GM19328 (cell line): ENCODE results near the gene GRM8.

ENCODE experiments used
- ATAC-seq: cut with Tn5 transposase; IDR thresholded peaks from one replicate; pipeline ENCODE4 v1.9.1; 2021; ENCODE audit warnings: mild to moderate bottlenecking, moderate library complexity; ENCODE audit not compliant: unreplicated experiment

The GRM8 gene

DNA sequence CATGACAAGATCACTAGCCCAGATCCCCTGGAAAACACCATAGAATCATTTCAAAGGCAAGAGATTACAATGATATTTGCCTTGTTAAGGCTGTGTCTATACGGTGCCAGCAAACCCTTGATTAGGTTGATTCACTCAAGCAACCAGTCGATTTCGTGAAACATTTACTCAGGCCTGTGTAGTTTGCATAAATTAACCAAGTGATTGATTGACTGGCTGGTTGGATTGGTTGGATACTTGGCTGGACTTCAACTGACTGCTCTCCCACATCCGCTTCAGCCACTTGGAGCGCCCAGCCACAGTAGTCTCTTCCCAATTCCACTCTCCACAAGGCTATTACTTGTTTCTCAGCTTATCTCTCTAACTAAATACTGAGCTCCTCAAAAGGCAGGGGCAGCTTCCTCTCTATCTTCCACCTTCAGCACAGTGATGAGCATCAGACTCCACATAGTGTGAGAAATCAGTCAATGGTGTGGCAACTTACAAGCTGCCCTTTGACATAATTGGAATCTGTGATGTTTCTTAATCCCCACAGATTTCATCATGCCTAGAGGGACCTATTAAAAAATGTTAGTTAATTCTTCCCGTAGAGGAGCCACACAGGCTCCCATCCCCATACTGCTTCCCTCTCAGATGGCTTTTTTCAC lies 217.4 kb downstream of the GRM8 start:
- no peak for ATAC-seq

DNA sequence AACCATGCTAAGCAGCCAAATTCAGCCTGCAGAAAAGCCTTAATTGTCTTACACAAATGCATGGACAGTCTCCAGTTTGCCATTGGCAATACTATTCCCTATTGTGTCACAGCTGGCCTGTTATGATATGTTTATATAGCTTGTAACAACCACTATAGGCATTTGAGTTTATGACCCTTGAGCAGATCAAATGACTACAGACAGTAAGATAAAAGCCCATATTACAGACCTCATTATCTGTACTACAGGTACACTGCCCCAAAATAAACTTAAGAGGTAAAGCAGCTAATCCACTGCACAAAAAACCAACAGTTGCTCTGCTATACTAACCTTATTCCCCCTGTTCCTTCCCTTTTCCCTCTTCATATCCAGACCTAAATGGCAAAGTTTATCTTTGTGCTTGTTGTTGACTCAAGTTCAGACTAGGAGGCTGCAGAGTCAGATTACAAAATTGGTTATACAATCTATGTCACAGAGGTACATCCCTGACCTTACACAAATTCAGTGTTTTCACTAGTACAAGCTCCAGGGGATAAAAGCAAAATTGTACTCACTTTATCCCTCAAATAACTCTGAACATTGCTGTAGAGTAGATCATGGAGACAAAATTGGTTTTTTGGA lies 218.4 kb downstream of the GRM8 start:
- no peak for ATAC-seq

DNA sequence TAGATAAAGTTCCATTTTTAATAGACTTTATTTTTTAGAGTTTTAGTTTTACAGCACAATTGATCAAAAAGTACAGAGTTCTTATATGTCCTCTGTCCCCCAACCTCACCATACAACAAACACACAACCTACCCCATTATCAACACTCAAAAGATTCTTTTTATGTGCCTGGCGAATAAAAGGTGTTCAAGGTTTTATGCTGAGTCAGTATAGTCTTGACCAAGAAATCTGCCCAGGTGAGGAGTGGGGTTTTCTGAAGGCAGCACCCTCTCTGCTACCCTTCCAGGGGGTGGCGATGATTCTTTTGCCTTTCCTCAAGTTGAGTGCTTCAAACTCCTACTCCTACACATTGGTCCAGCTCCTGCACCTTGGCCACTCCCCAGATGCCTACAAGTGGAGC lies 222.9 kb downstream of the GRM8 start:
- ATAC-seq = no peak

DNA sequence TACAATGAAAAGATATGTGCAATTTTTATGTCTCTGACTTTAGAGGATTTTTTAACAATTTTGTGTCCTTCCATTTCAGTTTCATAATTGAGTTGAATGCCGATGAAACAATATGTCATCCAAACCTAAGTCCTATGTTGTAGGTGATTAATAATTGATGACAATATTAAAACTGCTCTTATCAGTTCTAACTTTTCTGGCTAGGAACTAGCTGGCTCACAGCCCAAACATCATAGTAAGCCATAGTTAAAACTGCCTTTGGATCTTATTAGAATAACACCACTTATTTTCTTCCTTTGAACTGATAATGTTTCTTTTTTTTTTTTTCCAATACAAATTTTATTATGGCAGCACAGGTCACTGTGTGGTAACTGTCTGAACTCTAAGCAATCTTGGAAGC lies 230.9 kb downstream of the GRM8 start:
- ATAC-seq = no peak

DNA sequence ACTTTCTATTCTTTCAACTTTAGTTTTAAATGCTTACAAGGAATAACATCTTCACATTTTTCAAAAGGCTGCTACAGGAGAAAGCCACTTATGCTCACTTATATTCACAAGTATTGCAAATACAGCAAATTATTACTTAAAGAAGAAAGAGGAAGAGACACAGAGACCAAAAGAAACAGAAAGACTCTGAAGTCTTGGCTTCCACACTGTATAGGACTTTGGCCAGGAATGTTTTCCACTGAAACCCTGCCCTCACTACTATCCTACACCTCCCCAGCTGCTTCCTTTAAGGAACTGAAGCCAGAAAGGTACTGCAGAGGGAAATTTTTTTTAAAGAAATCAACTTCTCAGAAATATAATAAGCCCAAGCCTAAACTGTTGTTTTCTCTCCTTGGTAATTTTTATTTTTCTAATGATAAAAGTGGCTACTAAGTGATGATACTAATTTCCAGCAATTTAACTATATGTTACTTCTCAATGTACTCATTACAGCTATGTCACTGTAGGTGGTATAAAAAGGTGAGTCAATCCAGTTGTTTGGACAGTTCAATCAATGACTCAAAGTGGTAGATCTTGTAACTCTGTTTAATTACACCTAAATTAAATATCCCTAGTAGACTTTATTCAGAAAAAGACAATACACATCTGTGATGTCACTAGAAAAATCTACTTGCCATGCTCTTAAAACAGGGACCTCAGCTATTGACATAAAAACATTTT lies 231.6 kb downstream of the GRM8 start:
- no peak for ATAC-seq

DNA sequence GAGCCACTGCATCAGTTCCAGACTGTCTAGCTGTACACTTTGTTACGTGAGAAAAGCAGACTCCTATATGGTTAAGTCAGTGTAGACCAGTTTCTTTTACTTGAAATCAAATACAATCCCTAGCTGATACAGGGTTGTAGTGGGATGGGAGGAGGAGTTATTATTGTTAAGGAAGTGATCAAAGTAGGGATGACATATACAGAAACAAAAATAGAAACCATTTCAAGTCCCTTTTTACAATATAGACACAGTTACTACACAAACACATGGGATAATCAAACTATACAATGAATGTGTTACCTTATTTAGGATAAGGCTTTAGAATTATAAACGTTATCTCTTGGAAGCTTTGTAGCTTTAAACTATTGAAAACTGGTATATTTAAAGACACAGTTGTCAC lies 233.9 kb downstream of the GRM8 start:
- no peak for ATAC-seq

DNA sequence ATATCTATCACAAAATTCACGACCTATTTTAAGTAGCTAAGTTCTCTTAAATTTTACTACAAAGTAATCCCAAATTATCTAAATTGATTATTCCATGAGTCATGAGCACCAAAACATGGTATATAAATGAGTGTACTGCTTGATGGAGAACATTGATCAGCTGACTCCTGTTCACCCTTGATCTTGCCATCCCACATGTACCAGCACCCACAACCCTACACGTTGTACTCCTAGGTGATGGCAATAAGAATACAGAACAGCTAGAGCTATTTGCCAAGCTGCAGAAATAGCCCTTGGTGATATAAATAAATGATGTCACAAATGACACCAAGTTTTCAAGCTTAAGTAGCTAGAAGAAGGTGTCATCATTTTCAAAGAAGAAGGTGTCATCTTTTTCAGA lies 235.5 kb downstream of the GRM8 start:
- ATAC-seq = no peak

DNA sequence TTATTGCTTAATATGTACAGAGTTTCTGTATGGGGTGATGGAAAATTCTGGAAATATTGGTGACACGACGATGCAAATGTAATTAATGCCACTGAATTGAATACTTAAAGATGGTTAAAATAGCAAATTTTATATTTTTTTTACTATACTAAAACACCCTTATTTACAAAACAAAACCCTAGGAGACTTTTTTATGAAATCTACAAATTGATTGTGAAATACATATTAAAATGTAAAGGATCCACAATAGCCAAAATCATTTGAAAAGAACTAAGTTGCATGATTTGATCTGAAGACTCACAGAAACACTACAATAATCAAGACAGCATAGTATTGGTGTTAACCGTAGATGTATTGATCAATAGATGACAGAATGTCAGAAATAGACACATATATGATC lies 252.0 kb downstream of the GRM8 start:
- no peak for ATAC-seq

DNA sequence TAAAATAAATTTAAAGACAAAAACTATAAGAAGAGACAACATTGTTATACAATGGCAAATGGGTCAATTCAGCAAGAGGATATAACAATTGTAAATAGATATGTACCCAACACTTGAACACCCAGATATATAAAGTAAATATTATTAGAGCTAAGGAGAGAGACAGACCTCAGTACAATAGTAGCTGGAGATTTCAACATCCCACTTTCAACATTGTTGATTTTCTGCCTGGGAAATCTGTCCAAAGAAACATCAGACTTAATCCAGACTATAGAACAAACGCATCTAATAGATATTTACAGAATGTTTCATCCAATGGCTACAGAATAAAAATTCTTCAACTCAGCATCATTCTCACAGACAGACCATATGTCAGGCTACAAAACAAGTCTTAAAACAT lies 256.1 kb downstream of the GRM8 start:
- no peak for ATAC-seq

DNA sequence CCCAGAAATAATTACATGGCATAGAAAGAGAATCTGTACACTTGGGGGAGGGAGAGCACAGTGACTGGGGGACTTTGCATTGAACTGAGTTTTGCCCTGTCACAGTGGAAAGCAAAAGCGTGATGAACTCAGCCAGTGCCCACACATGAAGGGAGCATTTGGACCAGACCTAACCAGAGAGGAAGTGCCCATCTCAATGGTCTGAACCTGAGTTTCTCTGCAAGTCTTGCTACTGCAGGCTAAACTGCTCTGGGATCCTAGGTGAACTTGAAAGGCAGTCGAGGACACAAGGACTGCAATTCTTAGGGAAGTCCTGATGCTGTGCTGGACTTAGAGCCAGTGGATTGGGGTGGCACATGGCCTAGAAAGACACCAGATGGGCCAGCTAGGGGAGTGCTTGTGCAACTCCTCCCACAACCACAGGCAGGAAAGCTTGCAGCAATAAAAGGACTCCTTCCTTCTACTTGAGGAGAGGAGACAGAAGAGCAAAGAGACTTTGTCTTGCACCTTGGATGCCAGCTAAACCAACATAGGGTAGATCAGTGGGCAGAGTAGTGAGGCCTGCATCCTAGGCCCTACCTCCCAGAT lies 259.0 kb downstream of the GRM8 start:
- ATAC-seq = no peak

DNA sequence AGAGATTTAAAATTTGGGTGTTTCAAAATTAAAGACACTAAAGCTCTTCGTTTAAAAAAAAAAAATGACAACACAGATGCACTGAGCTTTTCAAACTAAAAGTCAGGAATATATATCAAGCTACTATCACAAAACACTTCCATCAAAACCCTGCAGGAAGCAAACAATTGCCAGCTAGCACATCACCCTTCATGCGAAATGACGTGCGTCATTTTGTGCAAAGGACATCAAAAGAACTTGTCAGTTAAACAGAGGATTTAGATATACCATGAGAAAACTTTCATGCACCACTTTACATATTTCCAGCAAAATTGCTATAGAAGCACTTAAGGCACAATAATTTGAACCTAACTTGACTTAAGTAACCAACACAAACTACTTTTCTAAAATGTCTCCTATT lies 264.7 kb downstream of the GRM8 start:
- no peak for ATAC-seq

DNA sequence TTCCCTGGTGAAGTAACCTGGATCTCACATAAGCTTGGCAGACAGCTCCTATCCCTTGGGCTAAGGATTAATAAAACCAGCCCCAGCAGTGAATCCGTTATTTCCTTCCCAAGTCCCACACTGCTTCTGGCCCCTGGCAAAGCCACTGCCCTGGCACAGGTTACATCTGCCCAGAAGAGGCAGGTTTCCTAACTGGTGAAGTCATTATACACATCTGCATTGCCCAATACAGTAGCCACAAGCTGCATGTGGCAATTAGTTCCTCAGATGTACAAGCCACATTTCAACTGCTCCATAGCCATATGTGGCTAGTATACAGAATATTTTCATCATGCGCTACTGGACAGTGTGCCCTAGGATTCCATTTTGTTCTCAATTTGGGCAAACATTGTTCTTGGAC lies 273.0 kb downstream of the GRM8 start:
- ATAC-seq = no peak

DNA sequence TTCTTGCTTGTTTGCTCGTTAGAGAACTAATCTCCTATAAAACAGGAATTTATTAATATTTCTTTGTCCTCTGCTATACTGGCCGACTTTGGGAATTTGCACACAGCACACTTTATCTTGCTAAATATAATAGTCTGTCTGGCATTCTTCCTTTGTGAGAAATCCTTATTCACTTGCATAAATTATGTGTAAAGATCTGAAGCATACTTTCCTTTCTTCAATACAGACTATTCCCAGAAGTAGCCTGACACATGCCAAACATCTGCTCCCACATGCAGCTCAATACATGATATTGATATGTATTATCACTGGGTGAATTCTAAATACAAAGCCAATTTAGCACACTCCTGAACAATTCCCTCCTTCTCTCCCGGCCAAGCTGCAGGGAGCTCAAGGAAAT lies 273.9 kb downstream of the GRM8 start:
- ATAC-seq = no peak

DNA sequence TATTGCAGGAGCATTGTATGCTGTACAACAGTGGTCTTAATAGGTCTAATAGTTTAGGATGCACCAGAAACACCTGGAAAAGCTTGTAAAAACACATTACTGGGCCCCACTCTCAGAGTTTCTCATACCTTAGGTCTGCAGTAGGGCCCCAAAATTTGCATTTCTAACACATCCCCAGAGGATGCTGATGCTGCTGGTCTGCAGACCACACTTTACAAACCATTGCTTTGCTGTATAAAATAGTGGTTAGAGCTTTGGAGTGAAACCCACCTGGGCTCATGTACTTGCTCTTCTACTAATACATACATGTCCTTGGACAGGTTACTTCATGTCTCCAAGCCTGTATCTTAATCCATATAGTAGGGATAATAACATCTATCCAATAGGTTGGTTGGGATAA lies 279.7 kb downstream of the GRM8 start:
- ATAC-seq = no peak

DNA sequence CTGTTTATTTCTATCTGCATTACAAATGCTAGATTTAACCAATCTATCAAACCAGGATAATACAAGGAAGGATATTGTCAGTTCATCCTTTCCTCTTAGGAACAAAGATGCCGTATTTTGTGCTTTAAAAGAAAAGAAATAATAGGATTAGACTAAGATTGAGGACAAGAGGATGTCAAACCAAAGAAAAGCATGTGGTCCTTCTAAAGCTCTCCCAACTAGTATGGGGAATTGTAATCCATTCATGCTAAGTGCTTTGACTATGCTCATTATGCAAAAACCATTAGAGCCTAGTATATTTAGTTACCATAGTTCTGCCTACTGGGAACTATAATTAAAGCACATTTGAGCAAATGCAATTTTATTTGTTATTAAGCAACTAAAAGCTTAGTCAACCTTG lies 280.2 kb downstream of the GRM8 start:
- ATAC-seq = no peak

DNA sequence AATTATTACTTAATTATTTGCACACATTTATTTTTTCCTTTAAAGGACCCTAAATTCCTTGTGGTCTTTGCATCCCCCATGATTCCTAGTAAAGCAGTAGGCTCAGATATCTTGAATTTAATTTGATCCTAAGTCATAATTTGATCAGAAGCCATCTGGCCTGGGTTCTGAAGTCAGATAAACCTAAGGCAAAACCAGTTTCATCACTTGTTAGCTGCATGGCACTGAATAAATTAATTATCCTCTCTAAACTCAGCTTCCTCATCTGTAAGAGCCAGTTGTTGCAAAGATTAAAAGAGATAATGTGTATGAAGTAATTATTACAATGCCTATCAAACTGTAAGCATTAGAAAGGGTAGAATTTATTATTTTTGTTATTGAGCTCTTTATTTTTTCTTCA lies 293.1 kb downstream of the GRM8 start:
- ATAC-seq = no peak

DNA sequence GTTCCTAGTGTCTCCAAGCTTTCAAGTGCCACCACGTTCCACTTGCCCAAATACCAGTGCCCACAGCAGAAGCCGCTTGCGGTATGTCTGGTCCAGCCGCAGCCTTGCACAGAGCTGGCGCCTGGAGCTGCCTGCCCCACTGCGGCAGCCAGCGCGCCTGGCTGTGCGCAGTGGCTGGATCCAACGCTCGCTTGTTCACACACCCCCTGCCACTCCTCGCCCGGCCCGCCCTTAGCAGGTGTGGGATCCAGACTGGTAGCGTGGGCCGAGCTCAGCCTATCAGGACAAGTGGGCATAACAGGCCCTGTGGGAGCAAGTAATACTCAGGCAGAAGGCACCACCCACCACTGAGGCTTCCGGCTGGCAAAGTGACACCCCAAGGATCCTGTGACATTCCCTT lies 294.4 kb downstream of the GRM8 start:
- no peak for ATAC-seq

DNA sequence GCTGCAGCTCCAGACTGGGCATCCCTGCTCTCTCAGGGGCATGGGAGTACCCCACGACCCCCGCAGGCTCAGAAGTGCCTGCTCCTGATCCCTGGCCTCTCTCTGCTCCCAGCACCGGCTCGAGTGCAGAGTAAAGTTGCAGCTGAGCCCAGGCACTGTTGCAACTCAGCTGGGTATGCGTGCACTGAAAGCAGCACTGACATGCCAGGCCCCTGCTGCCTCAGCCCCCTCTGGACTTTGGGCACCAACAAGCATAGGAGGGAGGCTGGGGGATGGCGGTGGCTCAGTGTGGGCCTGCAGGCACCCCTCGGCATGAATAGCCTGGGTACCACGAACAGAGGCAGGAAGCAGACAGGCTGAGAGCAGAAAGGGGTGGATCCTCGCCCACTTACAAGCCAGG lies 295.3 kb downstream of the GRM8 start:
- no peak for ATAC-seq

DNA sequence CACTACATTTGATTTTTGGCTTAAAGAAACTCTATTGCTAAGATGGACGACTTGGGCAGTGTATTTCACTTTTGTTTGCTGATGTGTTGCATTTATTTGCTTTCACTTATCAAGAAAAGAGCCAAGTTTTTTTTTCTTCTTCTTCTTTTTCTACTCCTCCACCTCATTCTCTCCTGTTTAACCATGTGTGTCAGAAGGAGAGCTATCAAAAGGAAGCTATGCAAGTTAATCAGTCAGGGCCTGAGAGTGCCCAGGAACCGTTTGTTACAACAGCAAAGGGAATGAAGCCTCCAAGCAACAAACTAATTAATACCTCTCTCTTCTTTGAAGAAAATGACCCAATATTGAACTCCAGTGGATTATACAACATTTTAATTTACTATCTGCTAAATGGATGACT lies 299.3 kb downstream of the GRM8 start:
- no peak for ATAC-seq

DNA sequence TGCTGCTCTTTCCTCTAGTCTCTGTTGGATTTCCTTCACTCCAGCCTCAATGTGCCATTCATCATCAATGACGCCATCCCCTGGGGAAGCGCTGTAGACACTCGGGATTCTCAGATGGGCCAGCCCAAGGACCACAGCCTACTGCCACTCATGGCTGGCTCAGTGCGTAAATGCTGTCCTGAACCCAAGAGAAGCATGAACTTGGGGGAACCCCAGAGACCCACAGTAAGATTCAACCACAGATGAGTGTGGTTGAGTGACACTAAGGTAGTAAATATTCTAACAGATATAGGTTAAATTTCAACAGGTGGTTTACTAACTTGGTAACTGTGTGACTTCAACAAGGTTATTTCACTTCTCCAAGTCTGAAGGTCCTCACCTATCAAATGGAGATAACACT lies 304.1 kb downstream of the GRM8 start:
- no peak for ATAC-seq

DNA sequence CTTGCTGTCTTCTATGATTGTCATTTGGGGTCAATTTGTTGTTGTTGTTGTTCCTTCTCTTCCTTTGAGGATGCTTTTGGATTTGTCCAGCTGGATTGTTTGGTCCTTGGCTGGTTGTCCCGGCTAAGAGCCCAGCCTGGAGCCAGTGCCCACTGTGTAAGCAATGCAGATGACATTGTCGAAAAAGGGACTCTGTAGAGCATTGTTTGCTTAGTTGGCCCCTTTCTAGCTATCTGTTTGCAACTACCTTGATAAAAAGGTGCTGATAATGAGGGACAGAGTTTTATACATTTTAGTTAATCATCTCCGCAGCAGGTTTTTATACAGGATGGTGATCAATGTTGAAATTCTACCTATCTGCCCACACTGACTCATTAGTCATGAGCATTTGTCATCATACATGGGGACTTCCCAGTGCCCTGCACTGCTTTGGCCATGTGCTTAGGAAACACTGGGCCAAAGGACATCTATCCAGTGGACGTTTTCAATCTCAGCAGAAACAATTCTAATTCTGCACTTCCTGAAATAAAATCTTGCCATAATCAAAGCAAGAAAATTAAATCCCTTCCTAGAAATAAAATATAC lies 311.9 kb downstream of the GRM8 start:
- ATAC-seq = no peak

DNA sequence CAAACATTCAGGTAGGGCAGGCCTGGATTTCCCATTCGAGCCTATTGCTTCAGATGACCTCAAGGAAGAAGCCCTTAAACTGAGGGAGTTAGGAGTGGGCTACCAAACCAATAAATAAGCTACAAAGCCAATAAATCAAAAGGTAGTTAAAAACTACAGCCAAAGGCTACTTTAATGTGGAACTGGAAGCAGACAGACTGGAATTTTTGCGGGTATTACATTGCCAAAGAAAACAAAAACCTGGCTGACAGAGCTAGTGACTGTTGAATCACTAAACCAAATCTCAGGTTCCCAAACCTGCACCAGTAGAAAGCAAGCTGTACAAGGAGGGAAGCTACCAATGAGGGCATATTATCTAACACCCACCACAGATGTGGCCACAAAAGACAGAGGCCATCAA lies 315.6 kb downstream of the GRM8 start:
- no peak for ATAC-seq
